Natural killer cell (primary cell): ENCODE results near the gene LIN28B. TPM values are rescaled to one million over a fixed set of nuclear protein-coding genes. Genes with fewer than 3 reads are reported as not detected.

Experiments used
- ATAC-seq, 3 donors: fragments of 150-1000 bp in 2 of 3; fragments of 200-7000 bp in 1 of 3; cut with Tn5 transposase; 1 replicate in 1 of 3; 2 replicates in 2 of 3; pipeline ENCODE4 v1.10.0; 2021; ENCODE audit warnings: mild to moderate bottlenecking in 2 of 3, moderate library complexity in 2 of 3
- DNase-seq, 2 donors: peaks; one replicate each; pipeline versions ENCODE4 v3.0.0 to v3.0.0-alpha.2; 2013 to 2021; ENCODE audit warnings: mixed read lengths in 1 of 2
- H3K27ac ChIP-seq: one replicate; pipeline ENCODE4 v1.5.1; 2013; ENCODE audit warnings: mild to moderate bottlenecking, low read length
- H3K27me3 ChIP-seq: one replicate; pipeline ENCODE4 v1.6.1; 2013; ENCODE audit warnings: low read length; ENCODE audit not compliant: control insufficient read depth, insufficient read depth
- H3K36me3 ChIP-seq: one replicate; pipeline ENCODE4 v1.6.1; 2013; ENCODE audit warnings: low read length; ENCODE audit not compliant: control insufficient read depth, insufficient read depth
- H3K4me1 ChIP-seq: one replicate; pipeline ENCODE4 v1.6.1; 2013; ENCODE audit warnings: low read length; ENCODE audit not compliant: control insufficient read depth, insufficient read depth
- H3K4me3 ChIP-seq: one replicate; pipeline ENCODE4 v1.5.1; 2013; ENCODE audit warnings: low read length
- H3K9me3 ChIP-seq: one replicate; pipeline ENCODE4 v1.6.1; 2013; ENCODE audit warnings: low read length; ENCODE audit not compliant: control insufficient read depth, insufficient read depth
- H3K27ac Mint-ChIP-seq, 2 donors: one replicate each; pipeline ENCODE4 v1.8.0; 2022; ENCODE audit warnings: mild to moderate bottlenecking in 2 of 2, mixed read lengths in 2 of 2, moderate library complexity in 1 of 2
- H3K27me3 Mint-ChIP-seq, 2 donors: one replicate each; pipeline ENCODE4 v1.8.0; 2022; ENCODE audit warnings: low read depth in 2 of 2, mixed read lengths in 2 of 2
- H3K36me3 Mint-ChIP-seq: one replicate; pipeline ENCODE4 v1.8.0; 2022; ENCODE audit warnings: mixed read lengths
- H3K4me1 Mint-ChIP-seq, 2 donors: one replicate each; pipeline ENCODE4 v1.8.0; 2022; ENCODE audit warnings: mixed read lengths in 2 of 2
- H3K4me3 Mint-ChIP-seq: one replicate; pipeline ENCODE4 v1.8.0; 2022; ENCODE audit warnings: mild to moderate bottlenecking, moderate library complexity, mixed read lengths
- H3K9me3 Mint-ChIP-seq, 2 donors: one replicate each; pipeline ENCODE4 v1.8.0; 2022; ENCODE audit warnings: mixed read lengths in 2 of 2
- WGBS: methylation state at CpG from one replicate; pipeline ENCODE4 v1.1.7; 2013; ENCODE audit warnings: missing lambda C conversion rate; ENCODE audit not compliant: insufficient coverage; 5-methylcytosine and 5-hydroxymethylcytosine counted together
- intact Hi-C: fragments of 100-400 bp; cut with micrococcal nuclease; formaldehyde crosslinking; loops from one replicate; pipeline ENCODE4 v1.14.2; 2022
- total RNA-seq, 4 donors: library from RNA; stranded (reverse); fragments of 120-200 nt in 1 of 4; gene quantifications; one replicate each; pipeline versions ENCODE4 v1.2.3 to v1.2.4, GENCODE V29; 2013 to 2022
- TF ChIP-seq, protein P1 (sequence below): fragments of 200-600 bp; IDR thresholded peaks from one replicate; pipeline ENCODE4 v1.8.0; 2022; ENCODE audit warnings: antibody characterized with exemption

Gene LIN28B
- total RNA-seq, 3 donors from 2014 or later (not counting 1 experiment from before 2014, with no cell fraction given) = not detected

DNA sequence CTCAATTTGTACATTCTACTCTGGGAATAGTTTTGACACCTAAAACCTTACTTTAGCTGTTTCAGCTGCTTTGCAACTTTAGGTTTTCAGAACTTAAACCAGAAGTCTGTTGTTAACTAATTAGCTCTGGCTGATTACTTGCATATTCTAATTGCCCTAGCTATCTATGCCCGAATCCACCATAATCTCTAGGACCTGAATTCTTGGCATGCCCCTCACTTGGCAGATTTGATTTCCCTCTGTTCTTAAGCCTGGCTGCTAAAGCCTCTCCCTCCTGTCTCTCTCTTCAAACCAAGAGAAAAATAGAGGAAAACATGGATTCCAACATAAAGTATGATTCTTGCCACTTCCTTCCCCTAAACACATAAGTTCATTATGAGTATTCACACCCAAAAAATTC, 35.0 kb upstream of the LIN28B start:
- H3K27me3 ChIP-seq = no peaks in the 10 kb centered on the region
- H3K27ac Mint-ChIP-seq = no peak overlapping the region
- H3K9me3 ChIP-seq = no peaks in the 10 kb centered on the region
- no peaks in the 10 kb centered on the region for H3K36me3 Mint-ChIP-seq
- no peaks in the 10 kb centered on the region for H3K4me1 ChIP-seq
- WGBS = 93% methylated on average over 1 of the region's 1 CpG
- H3K27ac ChIP-seq = no peak overlapping the region
- TF ChIP-seq, protein P1, sequence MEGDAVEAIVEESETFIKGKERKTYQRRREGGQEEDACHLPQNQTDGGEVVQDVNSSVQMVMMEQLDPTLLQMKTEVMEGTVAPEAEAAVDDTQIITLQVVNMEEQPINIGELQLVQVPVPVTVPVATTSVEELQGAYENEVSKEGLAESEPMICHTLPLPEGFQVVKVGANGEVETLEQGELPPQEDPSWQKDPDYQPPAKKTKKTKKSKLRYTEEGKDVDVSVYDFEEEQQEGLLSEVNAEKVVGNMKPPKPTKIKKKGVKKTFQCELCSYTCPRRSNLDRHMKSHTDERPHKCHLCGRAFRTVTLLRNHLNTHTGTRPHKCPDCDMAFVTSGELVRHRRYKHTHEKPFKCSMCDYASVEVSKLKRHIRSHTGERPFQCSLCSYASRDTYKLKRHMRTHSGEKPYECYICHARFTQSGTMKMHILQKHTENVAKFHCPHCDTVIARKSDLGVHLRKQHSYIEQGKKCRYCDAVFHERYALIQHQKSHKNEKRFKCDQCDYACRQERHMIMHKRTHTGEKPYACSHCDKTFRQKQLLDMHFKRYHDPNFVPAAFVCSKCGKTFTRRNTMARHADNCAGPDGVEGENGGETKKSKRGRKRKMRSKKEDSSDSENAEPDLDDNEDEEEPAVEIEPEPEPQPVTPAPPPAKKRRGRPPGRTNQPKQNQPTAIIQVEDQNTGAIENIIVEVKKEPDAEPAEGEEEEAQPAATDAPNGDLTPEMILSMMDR = no peak
- intact Hi-C loops = no loop called here
- H3K36me3 ChIP-seq = no peaks in the 10 kb centered on the region
- H3K4me1 Mint-ChIP-seq = no peaks in the 10 kb centered on the region
- ATAC-seq (no peak), DNase-seq (no peak)
- H3K4me3 Mint-ChIP-seq = no peak overlapping the region
- no peak overlapping the region for H3K4me3 ChIP-seq
- no peaks in the 10 kb centered on the region for H3K9me3 Mint-ChIP-seq
- H3K27me3 Mint-ChIP-seq = peaks cover 8 to 19% of the 10 kb centered on the region in 2 donors

- Mint-ChIP-seq H3K27ac (no peak overlapping the region), H3K36me3 (no peaks in the 10 kb centered on the region), H3K9me3 (no peaks in the 10 kb centered on the region), H3K27me3 (peaks cover 0 to 5% of the 10 kb centered on the region in 2 donors), H3K4me1 (no peaks in the 10 kb centered on the region), H3K4me3 (no peak overlapping the region)
- ATAC-seq (no peak), DNase-seq (no peak)
- H3K36me3 ChIP-seq = no peaks in the 10 kb centered on the region
- TF ChIP-seq, protein P1 = no peak
- H3K9me3 ChIP-seq = no peaks in the 10 kb centered on the region
- 72% methylated on average over 2 of the region's 3 CpGs for WGBS
- no peak overlapping the region for H3K27ac ChIP-seq
- no peak overlapping the region for H3K4me3 ChIP-seq
- H3K4me1 ChIP-seq = no peaks in the 10 kb centered on the region
- H3K27me3 ChIP-seq = no peaks in the 10 kb centered on the region
- intact Hi-C loops = no loop called here
These were observed 28.8 kb upstream of the LIN28B start for GRCh38 chr6:104928141-104928540.

DNA sequence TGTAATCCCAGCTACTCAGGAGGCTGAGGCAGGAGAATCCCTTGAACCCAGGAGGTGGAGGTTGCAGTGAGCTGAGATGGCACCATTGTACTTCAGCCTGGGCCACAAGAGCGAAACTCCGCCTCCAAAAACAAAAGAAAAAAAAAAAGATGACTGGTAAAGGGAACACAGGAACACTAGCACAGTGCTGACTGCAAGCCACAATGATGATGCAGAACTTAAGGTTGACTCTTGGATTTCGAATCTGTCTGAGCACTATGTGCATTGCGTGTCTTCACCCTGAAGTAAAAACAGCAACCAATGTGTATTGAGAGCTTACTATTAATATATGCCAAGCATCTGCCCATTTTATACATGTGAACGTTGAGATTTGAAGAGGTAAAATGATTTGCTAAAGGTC, 27.6 kb upstream of the LIN28B start:
- no peaks in the 10 kb centered on the region for H3K4me1 Mint-ChIP-seq
- 40% methylated on average over 4 of the region's 5 CpGs for WGBS

DNA sequence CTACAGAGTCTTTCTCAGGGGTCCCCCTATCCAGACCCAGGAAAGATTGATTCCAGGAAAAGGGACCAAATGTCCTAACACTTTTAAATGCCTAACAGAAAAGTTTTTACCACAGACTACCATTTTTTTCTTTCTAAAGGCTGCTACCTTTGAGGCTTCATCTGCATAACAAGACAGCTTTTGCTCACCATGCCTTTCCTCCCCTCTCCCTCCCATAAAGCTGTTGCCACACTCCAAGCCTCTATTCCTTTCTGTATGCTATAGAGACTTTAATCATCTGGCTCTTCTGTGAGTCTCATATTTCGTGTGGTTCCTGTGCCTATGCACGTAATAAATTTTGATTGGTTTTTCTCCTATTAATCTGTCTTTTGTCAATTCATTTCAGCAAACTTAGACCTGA, 26.0 kb upstream of the LIN28B start:
- Mint-ChIP-seq H3K4me3 (no peak overlapping the region), H3K27ac (no peak overlapping the region), H3K36me3 (no peaks in the 10 kb centered on the region), H3K27me3 (peaks cover 0 to 5% of the 10 kb centered on the region in 2 donors), H3K4me1 (no peaks in the 10 kb centered on the region), H3K9me3 (no peaks in the 10 kb centered on the region)
- peaks cover 2% of the 10 kb centered on the region for H3K27me3 ChIP-seq
- 65% methylated on average over 2 of the region's 2 CpGs for WGBS
- TF ChIP-seq, protein P1 = no peak
- H3K9me3 ChIP-seq = no peaks in the 10 kb centered on the region
- H3K27ac ChIP-seq = no peak overlapping the region
- DNase-seq (no peak), ATAC-seq (no peak)
- no peak overlapping the region for H3K4me3 ChIP-seq
- intact Hi-C loops = no loop called here
- H3K36me3 ChIP-seq = no peaks in the 10 kb centered on the region
- no peaks in the 10 kb centered on the region for H3K4me1 ChIP-seq

More for the DNA sequence above, 27.6 kb upstream of the LIN28B start:
- no peak overlapping the region for H3K4me3 Mint-ChIP-seq
- TF ChIP-seq, protein P1 = no peak
- Histone ChIP-seq H3K36me3 (no peaks in the 10 kb centered on the region), H3K27ac (no peak overlapping the region), H3K27me3 (peaks cover 2% of the 10 kb centered on the region), H3K4me3 (no peak overlapping the region), H3K4me1 (no peaks in the 10 kb centered on the region), H3K9me3 (no peaks in the 10 kb centered on the region)
- H3K27ac Mint-ChIP-seq = no peak overlapping the region
- H3K9me3 Mint-ChIP-seq = no peaks in the 10 kb centered on the region
- DNase-seq = no peak
- H3K36me3 Mint-ChIP-seq = no peaks in the 10 kb centered on the region
- intact Hi-C loops = no loop called here
- ATAC-seq = no peak
- H3K27me3 Mint-ChIP-seq = peaks cover 0 to 5% of the 10 kb centered on the region in 2 donors
